Smooth muscle cell (in vitro differentiated cells): ENCODE measurements around the gene CYSRT1. TPM values are rescaled to one million over a fixed set of nuclear protein-coding genes. Genes with fewer than 3 reads are reported as not detected.

Source experiments
- DNase-seq: peaks from one replicate; lab custom pipeline; 2025; ENCODE audit not compliant: unreplicated experiment; lab: John Stamatoyannopoulos, UW
- H2AFZ ChIP-seq: fragments of 200-600 bp; sonication (generic); 2 replicates; pipeline ENCODE4 v1.6.0; 2016; ENCODE audit warnings: antibody characterized with exemption, low read depth, mild to moderate bottlenecking
- H3F3A ChIP-seq: fragments of 200-600 bp; sonication (generic); 2 replicates; pipeline ENCODE4 v1.6.0; 2017; ENCODE audit warnings: antibody characterized with exemption, low read depth
- H3K27ac ChIP-seq: fragments of 200-600 bp; sonication (generic); 2 replicates; pipeline ENCODE4 v1.5.1; 2016; ENCODE audit warnings: low read depth, mild to moderate bottlenecking
- H3K27me3 ChIP-seq: fragments of 200-600 bp; sonication (generic); 2 replicates; pipeline ENCODE4 v1.6.1; 2016; ENCODE audit warnings: low read depth, mild to moderate bottlenecking
- H3K36me3 ChIP-seq: fragments of 200-600 bp; sonication (generic); 2 replicates; pipeline ENCODE4 v1.5.1; 2016; ENCODE audit warnings: low read depth
- H3K4me1 ChIP-seq: fragments of 200-600 bp; sonication (generic); 2 replicates; pipeline ENCODE4 v1.5.1; 2016; ENCODE audit warnings: low read depth
- H3K4me2 ChIP-seq: fragments of 200-600 bp; sonication (generic); 2 replicates; pipeline ENCODE4 v1.6.0; 2016; ENCODE audit warnings: mild to moderate bottlenecking
- H3K4me3 ChIP-seq: fragments of 200-600 bp; sonication (generic); 2 replicates; pipeline ENCODE4 v1.5.1; 2016; ENCODE audit warnings: mild to moderate bottlenecking
- H3K79me2 ChIP-seq: fragments of 200-600 bp; sonication (generic); 2 replicates; pipeline ENCODE4 v1.6.0; 2016; ENCODE audit warnings: low read depth, mild to moderate bottlenecking
- H3K9ac ChIP-seq: fragments of 200-600 bp; sonication (generic); 2 replicates; pipeline ENCODE4 v1.6.0; 2016; ENCODE audit warnings: low read depth
- H3K9me3 ChIP-seq: fragments of 200-600 bp; sonication (generic); replicated peaks from 2 replicates; pipeline ENCODE4 v1.5.1; 2016; ENCODE audit warnings: low read depth
- H4K20me1 ChIP-seq: fragments of 200-600 bp; sonication (generic); 2 replicates; pipeline ENCODE4 v1.6.0; 2016; ENCODE audit warnings: low read depth
- WGBS: methylation state at CpG from one replicate; pipeline ENCODE4 v1.1.7; 2016; ENCODE audit warnings: low lambda C conversion rate; 5-methylcytosine and 5-hydroxymethylcytosine counted together
- polyA plus RNA-seq: library from polyadenylated mRNA; unstranded; fragments of >200 nt; fragmentation: Nextera tagmentation; extraction: Ambion mirVana; gene quantifications from 2 replicates; pipeline ENCODE4 v1.2.1, GENCODE V29; 2016
- total RNA-seq: library from RNA; depleted of rRNA; stranded (reverse); fragments of >200 nt; gene quantifications from 2 replicates; pipeline ENCODE4 v1.2.3, GENCODE V29; 2014
- TF ChIP-seq, protein P1 (sequence below): fragments of 200-600 bp; sonication (generic); IDR thresholded peaks from 2 replicates; pipeline ENCODE4 v1.5.1; 2017; ENCODE audit warnings: borderline replicate concordance, mild to moderate bottlenecking, antibody characterized with exemption; ENCODE audit not compliant: insufficient read depth, poor library complexity, severe bottlenecking

Gene CYSRT1
- total and polyA plus RNA-seq, 2 experiments from 2014 or later = 2.3 to 2.4 TPM

DNA sequence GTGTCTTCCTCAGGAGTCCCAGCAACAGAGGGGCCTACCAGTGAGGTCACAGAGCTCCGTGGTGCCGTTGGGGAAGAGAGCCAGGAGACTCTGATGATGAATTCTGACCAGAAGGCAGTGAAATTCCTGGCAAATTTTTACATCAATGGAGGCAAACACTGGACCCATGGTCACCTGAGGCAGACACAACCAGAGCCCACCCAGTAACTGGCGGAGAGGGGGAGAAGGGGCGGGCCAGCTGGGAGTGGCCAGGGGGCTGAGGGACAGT is 26.2 kb downstream of the CYSRT1 start, which contains the start of gene STPG3:
Gene STPG3, plus strand, starts transcription at position 93 of the 268 bp plus-strand sequence. Its CDS starts 1 bp downstream, at position 94.
- no peak within 1 kb of the TSS for H2AFZ ChIP-seq
- WGBS = 69% methylated on average over 2 of the region's 4 CpGs
- peaks cover 9% of the 10 kb centered on the region for H3K79me2 ChIP-seq

DNA sequence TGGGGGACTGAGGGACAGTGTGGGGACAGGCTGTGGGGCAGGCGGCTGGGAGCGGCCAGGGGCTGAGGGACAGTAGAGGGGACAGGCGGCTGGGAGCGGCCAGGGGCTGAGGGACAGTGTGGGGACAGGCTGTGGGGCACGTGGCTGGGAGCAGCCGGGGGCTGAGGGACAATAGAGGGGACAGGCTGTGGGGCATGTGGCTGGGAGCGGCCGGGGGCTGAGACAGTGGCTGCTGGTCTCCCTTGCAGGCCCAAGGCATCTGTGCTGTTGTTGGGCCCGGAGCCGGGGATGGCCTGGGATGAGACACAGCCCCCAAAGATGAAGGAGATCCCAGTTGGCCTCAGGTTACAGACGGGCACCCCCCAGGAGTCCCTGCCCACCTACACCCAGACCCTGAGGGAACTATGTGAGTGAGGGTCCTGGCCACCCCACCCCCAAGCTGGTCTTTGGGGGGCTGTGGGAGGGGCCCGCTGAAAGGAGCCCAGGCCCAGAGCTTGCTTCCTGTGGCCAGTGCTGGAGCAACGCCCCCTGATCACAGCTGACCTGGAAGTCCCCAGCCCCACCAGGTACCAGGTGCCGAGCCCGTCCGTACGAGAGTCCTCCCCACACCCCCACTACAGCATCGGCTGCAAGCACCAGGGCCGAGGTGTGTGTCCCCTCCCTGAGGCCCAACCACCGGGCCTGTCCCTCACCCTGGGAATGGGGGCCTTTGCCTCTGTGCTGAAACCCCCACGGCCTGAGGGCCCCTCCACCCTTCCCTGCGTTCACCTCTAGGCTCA is 26.7 kb downstream of the CYSRT1 start:
- Histone ChIP-seq H3K79me2 (peaks cover 14% of the 10 kb centered on the region), H4K20me1 (peaks cover 9% of the 10 kb centered on the region), H2AFZ (no peak overlapping the region), H3K27ac (no peak overlapping the region), H3F3A (no peaks in the 10 kb centered on the region), H3K9ac (no peak overlapping the region), H3K4me3 (no peak overlapping the region), H3K36me3 (no peaks in the 10 kb centered on the region), H3K4me2 (no peak overlapping the region), H3K9me3 (no peaks in the 10 kb centered on the region), H3K4me1 (peaks cover 18% of the 10 kb centered on the region), H3K27me3 (no peaks in the 10 kb centered on the region)
- 93% methylated on average over 16 of the region's 22 CpGs for WGBS
- no peak for DNase-seq
- TF ChIP-seq, protein P1, sequence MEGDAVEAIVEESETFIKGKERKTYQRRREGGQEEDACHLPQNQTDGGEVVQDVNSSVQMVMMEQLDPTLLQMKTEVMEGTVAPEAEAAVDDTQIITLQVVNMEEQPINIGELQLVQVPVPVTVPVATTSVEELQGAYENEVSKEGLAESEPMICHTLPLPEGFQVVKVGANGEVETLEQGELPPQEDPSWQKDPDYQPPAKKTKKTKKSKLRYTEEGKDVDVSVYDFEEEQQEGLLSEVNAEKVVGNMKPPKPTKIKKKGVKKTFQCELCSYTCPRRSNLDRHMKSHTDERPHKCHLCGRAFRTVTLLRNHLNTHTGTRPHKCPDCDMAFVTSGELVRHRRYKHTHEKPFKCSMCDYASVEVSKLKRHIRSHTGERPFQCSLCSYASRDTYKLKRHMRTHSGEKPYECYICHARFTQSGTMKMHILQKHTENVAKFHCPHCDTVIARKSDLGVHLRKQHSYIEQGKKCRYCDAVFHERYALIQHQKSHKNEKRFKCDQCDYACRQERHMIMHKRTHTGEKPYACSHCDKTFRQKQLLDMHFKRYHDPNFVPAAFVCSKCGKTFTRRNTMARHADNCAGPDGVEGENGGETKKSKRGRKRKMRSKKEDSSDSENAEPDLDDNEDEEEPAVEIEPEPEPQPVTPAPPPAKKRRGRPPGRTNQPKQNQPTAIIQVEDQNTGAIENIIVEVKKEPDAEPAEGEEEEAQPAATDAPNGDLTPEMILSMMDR = no peak

More for the DNA sequence above, 26.2 kb downstream of the CYSRT1 start, which contains the start of gene STPG3:
- Histone ChIP-seq H3K4me3 (no peak within 1 kb of the TSS), H3K27me3 (no peaks in the 10 kb centered on the region), H3K4me2 (no peak within 1 kb of the TSS), H3F3A (no peaks in the 10 kb centered on the region), H3K9me3 (no peaks in the 10 kb centered on the region), H3K36me3 (no peaks in the 10 kb centered on the region), H3K4me1 (peaks cover 13% of the 10 kb centered on the region), H4K20me1 (peaks cover 4% of the 10 kb centered on the region), H3K9ac (no peak within 1 kb of the TSS), H3K27ac (no peak within 1 kb of the TSS)
- TF ChIP-seq, protein P1 = no peak
- DNase-seq = no peak

DNA sequence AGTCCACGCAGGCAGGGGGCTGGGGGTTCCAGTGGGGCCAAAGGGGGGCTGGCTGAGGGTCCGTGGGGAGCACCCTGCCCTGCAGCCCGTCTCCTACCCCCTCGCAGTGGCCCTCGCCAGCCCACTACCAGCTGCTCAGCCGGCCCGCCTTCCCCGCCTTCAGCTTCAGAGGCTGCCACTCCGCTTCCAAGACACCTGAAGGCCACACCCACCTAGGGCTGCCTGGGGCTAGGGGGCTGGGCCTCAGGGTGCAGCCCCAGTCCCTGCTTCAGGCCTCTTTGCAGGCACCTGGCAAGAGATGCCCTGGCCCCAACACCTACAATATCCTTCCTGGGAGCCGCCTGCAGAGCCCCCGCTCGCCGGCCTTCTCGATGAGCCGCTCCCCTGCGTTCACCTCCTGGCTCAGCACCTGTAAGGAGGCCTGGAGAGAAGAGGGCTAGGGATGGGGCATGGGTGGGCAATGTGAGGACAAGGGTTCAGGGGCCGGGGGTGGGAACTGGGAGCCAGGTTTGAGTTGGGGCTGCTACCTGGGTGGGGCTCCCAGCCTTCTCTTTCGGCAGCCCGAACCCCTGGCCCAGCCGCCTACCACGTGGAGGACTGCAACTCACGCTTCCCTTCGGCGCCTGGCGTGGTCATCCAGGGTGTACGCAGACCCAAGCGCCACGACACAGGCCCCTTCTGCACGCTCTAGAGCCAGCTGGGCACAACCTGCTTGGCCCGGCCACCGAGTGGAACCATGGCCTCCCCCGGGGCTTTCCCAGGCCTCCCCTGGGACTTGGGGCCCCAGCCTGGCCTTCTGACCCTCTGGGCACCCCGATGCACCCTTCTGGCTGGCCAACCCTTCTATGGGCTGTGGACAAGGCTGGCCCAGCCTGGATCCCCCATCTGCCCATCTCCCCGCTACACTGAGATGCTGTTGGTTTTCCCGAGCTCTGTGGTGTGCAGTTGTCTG is 27.9 kb downstream of the CYSRT1 start:
- no peak overlapping the region for H3K4me2 ChIP-seq
- no peak overlapping the region for H3K4me3 ChIP-seq
- no peak overlapping the region for H3K27ac ChIP-seq
- 91% methylated on average over 31 of the region's 35 CpGs for WGBS
- H3K79me2 ChIP-seq = peaks cover 20% of the 10 kb centered on the region
- no peaks in the 10 kb centered on the region for H3K36me3 ChIP-seq
- H3K4me1 ChIP-seq = peaks cover 18% of the 10 kb centered on the region
- H3K9me3 ChIP-seq = no peaks in the 10 kb centered on the region
- no peak overlapping the region for H2AFZ ChIP-seq
- TF ChIP-seq, protein P1 = no peak
- no peaks in the 10 kb centered on the region for H3K27me3 ChIP-seq
- no peaks in the 10 kb centered on the region for H3F3A ChIP-seq
- H4K20me1 ChIP-seq = peaks cover 10% of the 10 kb centered on the region
- no peak overlapping the region for H3K9ac ChIP-seq
- DNase-seq = no peak
